ENCODE data around the gene CCL19.
A peak's percentile ranks its signal among the peaks of the same experiment; 100 is the strongest.

- TF ChIP-seq CTCF (IDR thresholded peaks at IDR 0.05) (peak; percentile 96), POLR2AphosphoS5 (IDR thresholded peaks at IDR 0.05; ENCODE audit: low read depth, low read length) (no peak), REST (IDR thresholded peaks at IDR 0.05; ENCODE audit: insufficient read depth in 1 of 2, low read depth in 2 of 2, low read length in 1 of 2) (no peak), TCF7L2 (IDR thresholded peaks at IDR 0.05; ENCODE audit: low read depth, low read length) (no peak), SIN3A (IDR thresholded peaks at IDR 0.05; ENCODE audit: borderline replicate concordance, insufficient read depth, low read depth, low read length) (no peak)
Measured at GRCh38 chr9:34675048-34675714, 15.9 kb downstream of the CCL19 start.

All from Panc1 (cell line).